Mammary epithelial cell (primary cell): ENCODE data around the gene MED15.

Source experiments
- EZH2 ChIP-seq: IDR thresholded peaks from 2 replicates; pipeline ENCODE4 v1.6.1; 2012; ENCODE audit warnings: low read length, inconsistent platforms, borderline replicate concordance
- TF ChIP-seq, protein P1 (sequence below), 2 donors: IDR thresholded peaks in 1 of 2; conservative IDR thresholded peaks in 1 of 2; 2 replicates each; pipeline ENCODE4 v1.5.1; 2011 to 2012; ENCODE audit warnings: inconsistent platforms in 2 of 2, low read length in 2 of 2, mild to moderate bottlenecking in 2 of 2, control low read depth in 1 of 2, low read depth in 1 of 2; ENCODE audit not compliant: insufficient read depth in 1 of 2; ENCODE audit errors: extremely low read depth in 1 of 2

DNA sequence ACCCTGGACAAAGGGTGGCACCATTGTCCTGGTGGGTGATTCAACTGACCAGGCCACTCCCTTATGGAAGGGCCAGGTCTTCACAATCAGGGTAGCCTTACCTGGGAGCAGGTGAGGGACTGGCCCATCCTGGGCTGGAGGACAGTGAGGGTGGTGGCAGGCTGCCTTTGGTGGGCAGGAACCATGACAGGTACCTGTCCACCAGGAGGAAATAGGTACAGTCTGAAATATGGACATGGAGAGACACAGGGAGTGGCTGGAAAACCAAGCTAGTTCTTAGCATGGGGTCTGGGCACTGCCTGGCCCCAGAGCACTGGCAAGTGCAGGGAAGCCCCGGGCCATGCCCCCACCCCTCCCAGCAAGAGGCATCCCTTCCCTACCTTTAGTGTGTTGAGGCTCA lies 113.8 kb downstream of the MED15 start:
- TF ChIP-seq, protein P1, sequence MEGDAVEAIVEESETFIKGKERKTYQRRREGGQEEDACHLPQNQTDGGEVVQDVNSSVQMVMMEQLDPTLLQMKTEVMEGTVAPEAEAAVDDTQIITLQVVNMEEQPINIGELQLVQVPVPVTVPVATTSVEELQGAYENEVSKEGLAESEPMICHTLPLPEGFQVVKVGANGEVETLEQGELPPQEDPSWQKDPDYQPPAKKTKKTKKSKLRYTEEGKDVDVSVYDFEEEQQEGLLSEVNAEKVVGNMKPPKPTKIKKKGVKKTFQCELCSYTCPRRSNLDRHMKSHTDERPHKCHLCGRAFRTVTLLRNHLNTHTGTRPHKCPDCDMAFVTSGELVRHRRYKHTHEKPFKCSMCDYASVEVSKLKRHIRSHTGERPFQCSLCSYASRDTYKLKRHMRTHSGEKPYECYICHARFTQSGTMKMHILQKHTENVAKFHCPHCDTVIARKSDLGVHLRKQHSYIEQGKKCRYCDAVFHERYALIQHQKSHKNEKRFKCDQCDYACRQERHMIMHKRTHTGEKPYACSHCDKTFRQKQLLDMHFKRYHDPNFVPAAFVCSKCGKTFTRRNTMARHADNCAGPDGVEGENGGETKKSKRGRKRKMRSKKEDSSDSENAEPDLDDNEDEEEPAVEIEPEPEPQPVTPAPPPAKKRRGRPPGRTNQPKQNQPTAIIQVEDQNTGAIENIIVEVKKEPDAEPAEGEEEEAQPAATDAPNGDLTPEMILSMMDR (conservative IDR thresholded peaks at IDR 0.05 in 1 of 2, IDR thresholded peaks at IDR 0.05 in 1 of 2; ENCODE audit: extremely low read depth in 1 of 2, insufficient read depth in 1 of 2, low read depth in 1 of 2, low read length in 2 of 2) = no peak
- TF ChIP-seq EZH2 = no peak
